ENCODE measurements around the gene ADK.
A peak's percentile ranks its signal among the peaks of the same experiment; 100 is the strongest.
"Not testable (repeated sequence)": the region's sequence is repeated elsewhere in the genome, so short reads cannot be mapped to it uniquely, and the experiment has no call there.

Gene ADK

GRCh38 chr10:74118804-74119203 is 32.2 kb upstream of the ADK start:
- Histone ChIP-seq H3K9ac (ENCODE audit: low read depth, low read length) (no peak overlapping the region), H3K36me3 (ENCODE audit: insufficient read depth, low read length) (peaks cover 98% of the 10 kb centered on the region), H3K9me3 (ENCODE audit: insufficient read depth, low read depth, low read length) (no peaks in the 10 kb centered on the region), H3K27me3 (ENCODE audit: insufficient read depth, low read length) (no peaks in the 10 kb centered on the region), H3K4me1 (ENCODE audit: insufficient read depth, low read length) (no peaks in the 10 kb centered on the region), H3K4me3 (ENCODE audit: low read length) (no peak overlapping the region), H3K27ac (ENCODE audit: low read depth, low read length) (0 out of 2 replicates have a peak overlapping the region, but pooled peaks have one; percentile 4)
- 93% methylated on average over 3 of the region's 3 CpGs for WGBS

GRCh38 chr10:74120911-74121310 is 30.1 kb upstream of the ADK start:
- Histone ChIP-seq H3K27ac (ENCODE audit: low read depth, low read length) (no peak overlapping the region), H3K27me3 (ENCODE audit: insufficient read depth, low read length) (no peaks in the 10 kb centered on the region), H3K4me3 (ENCODE audit: low read length) (no peak overlapping the region), H3K9me3 (ENCODE audit: insufficient read depth, low read depth, low read length) (no peaks in the 10 kb centered on the region), H3K36me3 (ENCODE audit: insufficient read depth, low read length) (peaks cover 96% of the 10 kb centered on the region), H3K4me1 (ENCODE audit: insufficient read depth, low read length) (no peaks in the 10 kb centered on the region), H3K9ac (ENCODE audit: low read depth, low read length) (no peak overlapping the region)
- WGBS: 98% methylated on average over 1 of the region's 1 CpG

- peaks cover 96% of the 10 kb centered on the region for H3K36me3 ChIP-seq (ENCODE audit: insufficient read depth, low read length)
- H3K27me3 ChIP-seq (ENCODE audit: insufficient read depth, low read length): no peaks in the 10 kb centered on the region
- H3K4me1 ChIP-seq (ENCODE audit: insufficient read depth, low read length): no peaks in the 10 kb centered on the region
- 81% methylated on average over 1 of the region's 1 CpG for WGBS
- no peak overlapping the region for H3K27ac ChIP-seq (ENCODE audit: low read depth, low read length)
- no peaks in the 10 kb centered on the region for H3K9me3 ChIP-seq (ENCODE audit: insufficient read depth, low read depth, low read length)
- H3K4me3 ChIP-seq (ENCODE audit: low read length): no peak overlapping the region
- no peak overlapping the region for H3K9ac ChIP-seq (ENCODE audit: low read depth, low read length)
Measured at GRCh38 chr10:74121368-74121767, 29.7 kb upstream of the ADK start.

- no peak overlapping the region for H3K27ac ChIP-seq (ENCODE audit: low read depth, low read length)
- H3K27me3 ChIP-seq (ENCODE audit: insufficient read depth, low read length): no peaks in the 10 kb centered on the region
- peaks cover 92% of the 10 kb centered on the region for H3K36me3 ChIP-seq (ENCODE audit: insufficient read depth, low read length)
- no peaks in the 10 kb centered on the region for H3K4me1 ChIP-seq (ENCODE audit: insufficient read depth, low read length)
- no peaks in the 10 kb centered on the region for H3K9me3 ChIP-seq (ENCODE audit: insufficient read depth, low read depth, low read length)
- WGBS: 81% methylated on average over 3 of the region's 3 CpGs
- no peak overlapping the region for H3K9ac ChIP-seq (ENCODE audit: low read depth, low read length)
- no peak overlapping the region for H3K4me3 ChIP-seq (ENCODE audit: low read length)
Measured at GRCh38 chr10:74122060-74122459, 29.0 kb upstream of the ADK start.

GRCh38 chr10:74123081-74123480 is 27.9 kb upstream of the ADK start:
- H3K4me3 ChIP-seq (ENCODE audit: low read length): no peak overlapping the region
- H3K9ac ChIP-seq (ENCODE audit: low read depth, low read length): no peak overlapping the region
- no peaks in the 10 kb centered on the region for H3K9me3 ChIP-seq (ENCODE audit: insufficient read depth, low read depth, low read length)
- 44% methylated on average over 1 of the region's 1 CpG for WGBS
- peaks cover 90% of the 10 kb centered on the region for H3K36me3 ChIP-seq (ENCODE audit: insufficient read depth, low read length)
- no peaks in the 10 kb centered on the region for H3K4me1 ChIP-seq (ENCODE audit: insufficient read depth, low read length)
- H3K27me3 ChIP-seq (ENCODE audit: insufficient read depth, low read length): no peaks in the 10 kb centered on the region
- H3K27ac ChIP-seq (ENCODE audit: low read depth, low read length): no peak overlapping the region

GRCh38 chr10:74133923-74134820 is 16.8 kb upstream of the ADK start:
- Histone ChIP-seq H3K9ac (ENCODE audit: low read depth, low read length) (no peak overlapping the region), H3K36me3 (ENCODE audit: insufficient read depth, low read length) (peaks cover 90% of the 10 kb centered on the region), H3K4me1 (ENCODE audit: insufficient read depth, low read length) (no peaks in the 10 kb centered on the region), H3K9me3 (ENCODE audit: insufficient read depth, low read depth, low read length) (no peaks in the 10 kb centered on the region), H3K4me3 (ENCODE audit: low read length) (no peak overlapping the region), H3K27me3 (ENCODE audit: insufficient read depth, low read length) (no peaks in the 10 kb centered on the region), H3K27ac (ENCODE audit: low read depth, low read length) (no peak overlapping the region)
- 93% methylated on average over 10 of the region's 11 CpGs for WGBS

- Histone ChIP-seq H3K27me3 (ENCODE audit: insufficient read depth, low read length) (no peaks in the 10 kb centered on the region), H3K36me3 (ENCODE audit: insufficient read depth, low read length) (peaks cover 77% of the 10 kb centered on the region), H3K4me3 (ENCODE audit: low read length) (no peak overlapping the region), H3K9ac (ENCODE audit: low read depth, low read length) (no peak overlapping the region), H3K9me3 (ENCODE audit: insufficient read depth, low read depth, low read length) (no peaks in the 10 kb centered on the region), H3K27ac (ENCODE audit: low read depth, low read length) (no peak overlapping the region), H3K4me1 (ENCODE audit: insufficient read depth, low read length) (no peaks in the 10 kb centered on the region)
- WGBS: 100% methylated on average over 1 of the region's 3 CpGs
Measured at GRCh38 chr10:74135452-74135851, 15.6 kb upstream of the ADK start.

- 94% methylated on average over 5 of the region's 5 CpGs for WGBS
- Histone ChIP-seq H3K9ac (ENCODE audit: low read depth, low read length) (no peak overlapping the region), H3K4me1 (ENCODE audit: insufficient read depth, low read length) (no peaks in the 10 kb centered on the region), H3K36me3 (ENCODE audit: insufficient read depth, low read length) (peaks cover 60% of the 10 kb centered on the region), H3K27ac (ENCODE audit: low read depth, low read length) (no peak overlapping the region), H3K4me3 (ENCODE audit: low read length) (no peak overlapping the region), H3K9me3 (ENCODE audit: insufficient read depth, low read depth, low read length) (no peaks in the 10 kb centered on the region), H3K27me3 (ENCODE audit: insufficient read depth, low read length) (no peaks in the 10 kb centered on the region)
Measured at GRCh38 chr10:74137992-74138391, 13.0 kb upstream of the ADK start.

- H3K27me3 ChIP-seq (ENCODE audit: insufficient read depth, low read length); H3K27ac ChIP-seq (ENCODE audit: low read depth, low read length); H3K4me3 ChIP-seq (ENCODE audit: low read length); H3K9me3 ChIP-seq (ENCODE audit: insufficient read depth, low read depth, low read length); H3K4me1 ChIP-seq (ENCODE audit: insufficient read depth, low read length); H3K9ac ChIP-seq (ENCODE audit: low read depth, low read length): not testable (repeated sequence)
- 97% methylated on average over 5 of the region's 5 CpGs for WGBS
- H3K36me3 ChIP-seq (ENCODE audit: insufficient read depth, low read length): peaks cover 54% of the 10 kb centered on the region
Measured at GRCh38 chr10:74138596-74138995, 12.4 kb upstream of the ADK start.

GRCh38 chr10:74139981-74140380 is 11.0 kb upstream of the ADK start:
- 96% methylated on average over 18 of the region's 18 CpGs for WGBS
- Histone ChIP-seq H3K27ac (ENCODE audit: low read depth, low read length) (no peak overlapping the region), H3K9ac (ENCODE audit: low read depth, low read length) (no peak overlapping the region), H3K4me1 (ENCODE audit: insufficient read depth, low read length) (no peaks in the 10 kb centered on the region), H3K4me3 (ENCODE audit: low read length) (no peak overlapping the region), H3K27me3 (ENCODE audit: insufficient read depth, low read length) (no peaks in the 10 kb centered on the region), H3K36me3 (ENCODE audit: insufficient read depth, low read length) (peaks cover 40% of the 10 kb centered on the region), H3K9me3 (ENCODE audit: insufficient read depth, low read depth, low read length) (no peaks in the 10 kb centered on the region)

GRCh38 chr10:74140553-74140952 is 10.5 kb upstream of the ADK start:
- Histone ChIP-seq H3K4me3 (ENCODE audit: low read length) (no peak overlapping the region), H3K4me1 (ENCODE audit: insufficient read depth, low read length) (no peaks in the 10 kb centered on the region), H3K9me3 (ENCODE audit: insufficient read depth, low read depth, low read length) (no peaks in the 10 kb centered on the region), H3K27me3 (ENCODE audit: insufficient read depth, low read length) (no peaks in the 10 kb centered on the region), H3K36me3 (ENCODE audit: insufficient read depth, low read length) (peaks cover 36% of the 10 kb centered on the region), H3K27ac (ENCODE audit: low read depth, low read length) (no peak overlapping the region), H3K9ac (ENCODE audit: low read depth, low read length) (no peak overlapping the region)
- WGBS: 100% methylated on average over 2 of the region's 2 CpGs
